ENCODE measurements around the gene RPS16. TPM values are rescaled to one million over a fixed set of nuclear protein-coding genes. Genes with fewer than 3 reads are reported as not detected.

RPS16 gene
- total and polyA plus RNA-seq, 9 of the 15 experiments (the other 6 are each of a cell fraction or from before 2014, with no cell fraction given), result 82.6 to 3,671 (median 2,204) TPM

- no peak for TF ChIP-seq ATF3 (IDR thresholded peaks at IDR 0.05)
- peak; percentile 55; the same call in 1 of the 2 replicates for TF ChIP-seq ATF3 (CRISPR knock-in tag; conservative IDR thresholded peaks at IDR 0.05)
- TF ChIP-seq TFE3 (CRISPR knock-in tag; IDR thresholded peaks at IDR 0.05), result no peak
- no peak for TF ChIP-seq ZNF398 (CRISPR knock-in tag; IDR thresholded peaks at IDR 0.05)
- TF ChIP-seq FIP1L1 (IDR thresholded peaks at IDR 0.05; ENCODE audit: low read depth, low read length, poor library complexity, severe bottlenecking), result peak; percentile 96
- TF ChIP-seq ZKSCAN3 (CRISPR knock-in tag; IDR thresholded peaks at IDR 0.05), result no peak
- TF ChIP-seq SNRNP70 (optimal IDR thresholded peaks at IDR 0.05; ENCODE audit: low read depth, low read length), result no peak
- no peak for TF ChIP-seq TRIM24 (IDR thresholded peaks at IDR 0.05)
- peak in 2 of 3 experiments; percentile 4 to 27; a peak in 1 of 6 replicates for TF ChIP-seq CTCF (IDR thresholded peaks at IDR 0.05 in 2 of 3, conservative IDR thresholded peaks at IDR 0.05 in 1 of 3; ENCODE audit: insufficient read depth in 2 of 3, low read depth in 1 of 3, low read length in 3 of 3)
- TF ChIP-seq NFIC (IDR thresholded peaks at IDR 0.05), result 0 out of 2 replicates have a peak, but pooled peaks have one; percentile 32
- peak; percentile 64 for TF ChIP-seq PCBP1 (IDR thresholded peaks at IDR 0.05; ENCODE audit: low read depth, low read length, poor library complexity, severe bottlenecking)
- TF ChIP-seq NEUROD1 (IDR thresholded peaks at IDR 0.05; ENCODE audit: borderline replicate concordance, low read depth, low read length, partially characterized antibody), result peak; percentile 8
- peak; percentile 84 for TF ChIP-seq RBFOX2 (IDR thresholded peaks at IDR 0.05; ENCODE audit: low read depth, low read length)
- no peak for TF ChIP-seq ZNF347 (CRISPR knock-in tag; IDR thresholded peaks at IDR 0.05; ENCODE audit: low read depth)
- no peak for TF ChIP-seq FOXA1 (IDR thresholded peaks at IDR 0.05; ENCODE audit: borderline replicate concordance)
- peak; percentile 87 for TF ChIP-seq MTA3 (IDR thresholded peaks at IDR 0.05; ENCODE audit: borderline replicate concordance)
- TF ChIP-seq ATF4 (CRISPR knock-in tag; IDR thresholded peaks at IDR 0.05), result no peak
- no peak for TF ChIP-seq ZNF3 (CRISPR knock-in tag; IDR thresholded peaks at IDR 0.05)
- no peak for TF ChIP-seq ZNF197 (CRISPR knock-in tag; IDR thresholded peaks at IDR 0.05; ENCODE audit: low read depth)
- TF ChIP-seq NELFE (IDR thresholded peaks at IDR 0.05; ENCODE audit: insufficient read depth, insufficient read length), result no peak
- TF ChIP-seq SMAD2 (IDR thresholded peaks at IDR 0.05; ENCODE audit: low read depth, low read length), result no peak
These were observed 28.9 kb downstream of the RPS16 start, which contains the start of gene ZFP36 (continued) for GRCh38 chr19:39406656-39407409.

All from K562 (cell line).